ENCODE results near the gene RPS6KL1.

Gene RPS6KL1

DNA sequence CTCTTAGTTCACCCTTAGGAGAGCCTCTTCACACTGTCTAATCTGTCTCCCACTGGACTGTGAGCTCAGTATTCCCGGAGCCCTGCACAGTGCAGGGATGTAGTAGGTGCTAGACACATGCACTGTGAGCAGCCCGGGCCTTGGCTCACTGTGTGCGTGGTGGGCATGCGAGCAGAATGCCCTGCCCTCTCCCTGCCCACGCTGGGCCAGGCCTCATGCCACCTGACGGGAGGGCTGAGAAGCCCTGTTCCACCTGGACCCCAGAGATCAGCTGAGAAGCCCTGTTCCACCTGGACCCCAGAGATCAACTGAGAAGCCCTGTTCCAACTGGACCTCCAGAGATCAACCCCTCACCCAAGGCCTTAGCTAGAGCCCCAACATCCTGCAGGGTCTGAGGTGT, 10.9 kb downstream of the RPS6KL1 start:
- Histone ChIP-seq H3K9me3 (replicated peaks; ENCODE audit: insufficient read depth, low read length) (no peaks in the 10 kb centered on the region), H3K79me2 (ENCODE audit: low read length) (no peaks in the 10 kb centered on the region), H3K4me3 (ENCODE audit: low read length) (no peak overlapping the region), H3F3A (ENCODE audit: insufficient read depth, low read length) (no peaks in the 10 kb centered on the region), H2AFZ (ENCODE audit: low read length) (no peak overlapping the region), H3K4me2 (ENCODE audit: low read depth, low read length) (no peak overlapping the region), H3K9ac (ENCODE audit: low read length) (no peak overlapping the region), H3K36me3 (replicated peaks; ENCODE audit: insufficient read depth, low read length) (no peaks in the 10 kb centered on the region), H3K9me2 (replicated peaks; ENCODE audit: insufficient read depth, low read length) (no peaks in the 10 kb centered on the region), H3K4me1 (ENCODE audit: low read length) (no peaks in the 10 kb centered on the region), H3K27me3 (replicated peaks; ENCODE audit: insufficient read depth, low read length) (no peaks in the 10 kb centered on the region), H3K27ac (ENCODE audit: low read length) (no peak overlapping the region), H4K20me1 (ENCODE audit: insufficient read depth, low read length) (no peaks in the 10 kb centered on the region)
- TF ChIP-seq EZH2 (optimal IDR thresholded peaks at IDR 0.05; ENCODE audit: low read depth, low read length), result no peak
- TF ChIP-seq, protein P1, sequence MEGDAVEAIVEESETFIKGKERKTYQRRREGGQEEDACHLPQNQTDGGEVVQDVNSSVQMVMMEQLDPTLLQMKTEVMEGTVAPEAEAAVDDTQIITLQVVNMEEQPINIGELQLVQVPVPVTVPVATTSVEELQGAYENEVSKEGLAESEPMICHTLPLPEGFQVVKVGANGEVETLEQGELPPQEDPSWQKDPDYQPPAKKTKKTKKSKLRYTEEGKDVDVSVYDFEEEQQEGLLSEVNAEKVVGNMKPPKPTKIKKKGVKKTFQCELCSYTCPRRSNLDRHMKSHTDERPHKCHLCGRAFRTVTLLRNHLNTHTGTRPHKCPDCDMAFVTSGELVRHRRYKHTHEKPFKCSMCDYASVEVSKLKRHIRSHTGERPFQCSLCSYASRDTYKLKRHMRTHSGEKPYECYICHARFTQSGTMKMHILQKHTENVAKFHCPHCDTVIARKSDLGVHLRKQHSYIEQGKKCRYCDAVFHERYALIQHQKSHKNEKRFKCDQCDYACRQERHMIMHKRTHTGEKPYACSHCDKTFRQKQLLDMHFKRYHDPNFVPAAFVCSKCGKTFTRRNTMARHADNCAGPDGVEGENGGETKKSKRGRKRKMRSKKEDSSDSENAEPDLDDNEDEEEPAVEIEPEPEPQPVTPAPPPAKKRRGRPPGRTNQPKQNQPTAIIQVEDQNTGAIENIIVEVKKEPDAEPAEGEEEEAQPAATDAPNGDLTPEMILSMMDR (IDR thresholded peaks at IDR 0.05; ENCODE audit: low read length), result no peak
- no peak for TF ChIP-seq EZH2phosphoT487 (IDR thresholded peaks at IDR 0.05; ENCODE audit: low read length)
- DNase-seq, result no peak

DNA sequence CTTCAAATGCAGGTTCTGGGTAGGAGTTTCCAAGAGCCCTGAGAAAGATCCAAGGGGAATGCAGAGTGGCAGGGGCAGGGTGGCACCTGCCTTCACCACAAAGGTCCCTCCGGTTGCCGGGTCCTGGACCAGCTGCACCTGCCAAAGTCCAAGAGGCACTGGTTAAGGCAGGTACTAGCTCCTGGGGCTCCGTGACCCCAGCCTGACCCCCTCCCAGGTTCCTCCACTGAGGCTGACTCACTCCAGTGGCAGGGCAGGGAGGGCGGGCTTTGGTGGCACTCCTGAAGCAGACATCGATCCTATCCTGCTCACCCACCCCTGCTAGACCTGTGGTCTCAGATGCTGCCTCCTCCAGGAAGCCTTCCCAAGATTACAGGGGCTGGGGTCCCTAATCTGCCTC, 11.4 kb downstream of the RPS6KL1 start:
- Histone ChIP-seq H2AFZ (ENCODE audit: low read length) (no peak overlapping the region), H3K27me3 (replicated peaks; ENCODE audit: insufficient read depth, low read length) (no peaks in the 10 kb centered on the region), H3K4me2 (ENCODE audit: low read depth, low read length) (no peak overlapping the region), H3K9ac (ENCODE audit: low read length) (no peak overlapping the region), H3K9me3 (replicated peaks; ENCODE audit: insufficient read depth, low read length) (no peaks in the 10 kb centered on the region), H4K20me1 (ENCODE audit: insufficient read depth, low read length) (no peaks in the 10 kb centered on the region), H3K79me2 (ENCODE audit: low read length) (no peaks in the 10 kb centered on the region), H3K36me3 (replicated peaks; ENCODE audit: insufficient read depth, low read length) (no peaks in the 10 kb centered on the region), H3K4me3 (ENCODE audit: low read length) (no peak overlapping the region), H3K4me1 (ENCODE audit: low read length) (no peaks in the 10 kb centered on the region), H3K9me2 (replicated peaks; ENCODE audit: insufficient read depth, low read length) (no peaks in the 10 kb centered on the region), H3K27ac (ENCODE audit: low read length) (no peak overlapping the region), H3F3A (ENCODE audit: insufficient read depth, low read length) (no peaks in the 10 kb centered on the region)
- no peak for DNase-seq
- TF ChIP-seq, protein P1 (IDR thresholded peaks at IDR 0.05; ENCODE audit: low read length), result no peak

DNA sequence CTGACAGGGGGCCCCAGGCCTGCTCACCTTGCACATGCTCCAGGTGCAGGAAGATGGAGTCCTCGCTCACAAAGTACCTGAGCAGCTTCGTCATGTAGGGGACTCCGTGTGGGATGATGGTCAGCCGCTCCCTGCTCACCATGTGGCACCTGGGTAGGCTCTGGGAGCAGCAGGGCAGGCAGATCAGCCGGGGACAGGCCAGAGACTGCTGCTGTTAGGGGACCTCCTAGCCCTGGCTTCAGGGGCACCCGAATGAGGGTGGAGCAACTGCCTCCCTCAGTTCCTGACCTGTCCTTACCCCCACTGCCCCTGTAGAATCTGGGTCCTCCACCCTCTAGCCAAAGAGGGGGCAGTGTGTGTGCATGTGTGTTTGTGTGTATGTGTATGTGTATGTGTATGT, 11.8 kb downstream of the RPS6KL1 start:
- Histone ChIP-seq H3K9ac (ENCODE audit: low read length) (no peak overlapping the region), H3K27ac (ENCODE audit: low read length) (no peak overlapping the region), H3K79me2 (ENCODE audit: low read length) (no peaks in the 10 kb centered on the region), H3K4me2 (ENCODE audit: low read depth, low read length) (no peak overlapping the region), H2AFZ (ENCODE audit: low read length) (no peak overlapping the region), H3K4me3 (ENCODE audit: low read length) (no peak overlapping the region), H3K9me3 (replicated peaks; ENCODE audit: insufficient read depth, low read length) (no peaks in the 10 kb centered on the region), H3K36me3 (replicated peaks; ENCODE audit: insufficient read depth, low read length) (no peaks in the 10 kb centered on the region), H3K9me2 (replicated peaks; ENCODE audit: insufficient read depth, low read length) (no peaks in the 10 kb centered on the region), H3F3A (ENCODE audit: insufficient read depth, low read length) (no peaks in the 10 kb centered on the region), H3K4me1 (ENCODE audit: low read length) (no peaks in the 10 kb centered on the region), H3K27me3 (replicated peaks; ENCODE audit: insufficient read depth, low read length) (no peaks in the 10 kb centered on the region), H4K20me1 (ENCODE audit: insufficient read depth, low read length) (no peaks in the 10 kb centered on the region)
- DNase-seq, result no peak
- TF ChIP-seq, protein P1 (IDR thresholded peaks at IDR 0.05; ENCODE audit: low read length), result no peak
- TF ChIP-seq EZH2phosphoT487 (IDR thresholded peaks at IDR 0.05; ENCODE audit: low read length), result no peak
- TF ChIP-seq EZH2 (optimal IDR thresholded peaks at IDR 0.05; ENCODE audit: low read depth, low read length), result no peak
